ENCODE measurements around the gene ARHGEF19.
A peak's percentile ranks its signal among the peaks of the same experiment; 100 is the strongest.
"Not testable (repeated sequence)": the region's sequence is repeated elsewhere in the genome, so short reads cannot be mapped to it uniquely, and the experiment has no call there.

Gene ARHGEF19

DNA sequence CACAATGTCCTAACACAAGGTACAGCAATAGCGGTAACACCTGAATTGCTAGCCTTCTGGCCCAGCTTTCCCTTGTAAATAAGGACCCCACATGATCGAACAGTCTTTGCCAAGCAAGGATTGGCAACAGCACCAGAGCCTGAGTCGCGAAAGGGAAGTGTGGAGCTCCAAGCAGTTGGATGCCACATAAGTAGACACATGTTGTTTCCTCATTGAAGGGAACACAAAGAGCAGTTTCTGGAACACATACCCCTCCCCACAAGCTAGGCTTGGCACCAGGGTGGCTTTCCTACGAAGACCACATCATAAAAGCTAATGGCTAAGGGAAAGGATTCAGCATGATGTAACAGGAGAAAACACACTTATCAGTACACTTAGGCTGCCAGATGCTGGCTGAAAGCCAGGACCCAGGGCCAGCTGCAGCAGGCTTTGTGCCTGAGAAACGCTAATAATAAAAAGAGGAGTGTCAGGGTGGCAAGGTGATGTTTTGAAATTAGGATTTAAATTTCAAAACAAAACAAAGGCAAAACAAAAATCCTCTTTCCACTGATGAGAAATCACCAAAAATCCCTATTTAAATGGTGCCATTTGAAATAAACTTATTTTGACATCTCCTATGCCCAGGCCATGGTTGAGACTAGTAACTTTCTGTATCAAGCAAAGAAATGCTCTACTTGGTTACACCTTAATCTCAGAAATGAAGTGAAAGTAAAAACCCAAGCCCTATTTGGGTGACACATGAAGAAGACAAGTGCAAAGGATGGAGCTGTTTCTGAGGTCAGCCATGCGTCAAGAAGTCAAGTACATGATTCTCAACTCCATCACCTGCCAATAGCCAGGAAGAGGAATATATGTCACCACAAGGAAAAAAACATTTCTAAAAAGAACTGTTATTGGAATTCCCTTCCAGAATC, 36.4 kb upstream of the ARHGEF19 start:
- TF ChIP-seq POLR2A (IDR thresholded peaks at IDR 0.05; ENCODE audit: low read depth, low read length), result no peak
- DNase-seq (ENCODE audit: insufficient read length, low spot score) (no peak), FAIRE-seq (peak; percentile 57)

GRCh38 chr1:16248007-16248436, 35.6 kb upstream of the ARHGEF19 start:
- DNase-seq (ENCODE audit: insufficient read length, low spot score) (no peak), FAIRE-seq (no peak)
- no peak for TF ChIP-seq POLR2A (IDR thresholded peaks at IDR 0.05; ENCODE audit: low read depth, low read length)

DNA sequence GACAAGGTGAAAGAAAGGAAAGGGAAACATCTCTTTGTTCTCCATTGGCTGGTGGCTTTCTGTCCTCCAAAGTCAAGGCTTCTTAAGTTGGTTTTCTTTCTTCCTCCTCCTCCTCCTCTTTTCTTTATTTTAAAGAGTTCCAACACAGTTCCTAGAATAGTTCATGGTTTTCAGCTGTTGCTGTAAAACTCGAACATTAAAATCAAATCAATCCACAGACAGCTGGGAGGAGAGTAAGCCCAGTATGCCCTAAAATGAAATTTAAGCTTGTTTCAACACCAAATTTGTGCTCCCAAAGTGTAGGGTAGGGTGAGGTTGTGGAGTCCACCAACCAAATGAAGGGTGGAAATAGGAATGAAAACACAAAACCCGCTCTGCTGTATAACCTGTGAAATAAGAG, 35.0 kb upstream of the ARHGEF19 start:
- FAIRE-seq (no peak), DNase-seq (ENCODE audit: insufficient read length, low spot score) (no peak)
- no peak for TF ChIP-seq POLR2A (IDR thresholded peaks at IDR 0.05; ENCODE audit: low read depth, low read length)

DNA sequence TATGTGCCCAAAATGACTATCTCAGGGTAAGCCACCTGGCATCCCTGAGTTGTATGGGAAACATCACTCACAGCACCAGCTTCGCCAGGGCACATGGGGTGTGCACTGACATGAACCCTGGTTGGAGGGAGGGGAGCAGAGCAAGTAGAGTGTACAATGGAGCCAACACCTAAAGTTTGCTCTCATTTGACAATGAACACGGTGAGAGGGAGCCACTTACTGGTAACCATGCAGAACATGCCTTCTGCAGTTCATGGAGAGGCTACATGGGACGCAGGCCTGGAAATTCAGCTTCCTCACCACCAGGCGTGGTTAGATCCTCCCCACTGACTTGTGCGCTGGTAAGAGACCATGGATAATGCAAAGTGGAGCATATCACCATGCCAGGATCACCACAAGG, 34.5 kb upstream of the ARHGEF19 start:
- DNase-seq (ENCODE audit: insufficient read length, low spot score) (no peak), FAIRE-seq (no peak)
- no peak for TF ChIP-seq POLR2A (IDR thresholded peaks at IDR 0.05; ENCODE audit: low read depth, low read length)

- FAIRE-seq; DNase-seq (ENCODE audit: insufficient read length, low spot score): not testable (repeated sequence)
These were observed 33.8 kb upstream of the ARHGEF19 start for GRCh38 chr1:16246239-16246638.

- DNase-seq (ENCODE audit: insufficient read length, low spot score) (no peak), FAIRE-seq (no peak)
- no peak for TF ChIP-seq POLR2A (IDR thresholded peaks at IDR 0.05; ENCODE audit: low read depth, low read length)
These were observed 33.2 kb upstream of the ARHGEF19 start for GRCh38 chr1:16245476-16246196.

DNA sequence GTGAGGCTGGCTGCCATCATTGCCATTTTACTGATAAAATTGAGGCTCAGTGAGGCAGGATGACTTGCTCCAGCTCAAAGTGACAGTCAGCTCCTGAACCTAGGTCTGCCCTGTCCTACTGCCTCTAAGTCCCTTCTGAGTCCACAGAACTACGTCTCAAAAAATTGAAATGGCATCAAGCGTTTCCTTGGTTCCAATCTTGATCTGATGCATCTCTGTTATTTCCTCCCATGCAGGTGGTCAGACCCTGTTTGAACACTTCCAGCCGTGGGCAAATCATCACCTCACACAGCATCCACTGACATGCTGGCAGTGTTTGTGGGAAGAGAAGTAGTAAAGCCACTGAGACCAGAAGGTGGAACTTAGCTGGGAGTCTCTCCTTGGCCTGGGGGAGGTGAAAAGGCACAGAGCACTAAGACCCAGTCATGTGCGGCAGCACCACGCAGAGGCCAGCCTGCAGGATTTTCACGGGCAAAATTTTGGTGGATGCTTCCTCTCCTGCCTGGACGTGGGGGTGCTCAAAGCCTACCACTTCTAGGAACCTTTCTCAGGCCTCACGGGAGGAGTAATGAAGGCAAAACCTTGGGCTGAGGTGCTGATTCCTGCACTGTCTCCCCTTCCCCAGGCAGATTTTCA, 32.3 kb upstream of the ARHGEF19 start:
- TF ChIP-seq POLR2A (IDR thresholded peaks at IDR 0.05; ENCODE audit: low read depth, low read length), result no peak
- FAIRE-seq, result no peak
- no peak for DNase-seq (ENCODE audit: insufficient read length, low spot score)

DNA sequence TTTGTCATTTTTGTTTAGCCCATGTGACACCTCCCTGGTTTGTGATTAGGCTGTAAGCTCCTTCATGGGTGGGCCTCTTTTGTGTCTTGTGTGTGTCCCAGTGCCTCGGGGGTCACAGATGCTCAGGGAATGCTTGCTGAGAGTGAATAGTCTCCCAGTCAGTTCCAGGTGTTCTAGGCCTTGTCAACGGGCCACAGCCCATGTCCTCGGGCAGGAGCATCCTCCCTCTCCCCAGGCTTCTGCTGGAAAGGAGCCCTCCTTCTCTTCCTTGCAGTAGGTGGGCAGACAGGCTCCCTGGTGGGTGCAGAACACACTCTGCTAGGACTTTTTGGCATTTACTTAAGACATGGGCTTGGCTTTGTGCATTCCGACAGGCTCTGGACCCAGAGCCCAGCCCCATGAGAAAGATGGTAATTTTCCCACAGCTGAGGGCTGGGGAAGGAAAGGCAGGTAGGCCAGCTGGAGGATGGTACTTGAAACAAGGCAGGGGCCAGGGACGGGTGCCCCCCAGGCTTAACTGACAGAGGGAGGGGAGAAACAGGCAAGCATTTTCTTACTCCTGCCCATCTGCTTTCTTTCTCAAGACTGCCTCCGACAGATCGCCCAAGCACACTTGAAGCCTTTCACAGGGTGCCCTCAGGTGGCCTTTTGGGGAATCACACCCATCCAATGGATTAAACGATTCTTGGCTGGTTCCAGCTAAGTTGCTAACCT, 31.6 kb upstream of the ARHGEF19 start:
- no peak for TF ChIP-seq POLR2A (IDR thresholded peaks at IDR 0.05; ENCODE audit: low read depth, low read length)
- DNase-seq (ENCODE audit: insufficient read length, low spot score) (peak; percentile 60), FAIRE-seq (no peak)

DNA sequence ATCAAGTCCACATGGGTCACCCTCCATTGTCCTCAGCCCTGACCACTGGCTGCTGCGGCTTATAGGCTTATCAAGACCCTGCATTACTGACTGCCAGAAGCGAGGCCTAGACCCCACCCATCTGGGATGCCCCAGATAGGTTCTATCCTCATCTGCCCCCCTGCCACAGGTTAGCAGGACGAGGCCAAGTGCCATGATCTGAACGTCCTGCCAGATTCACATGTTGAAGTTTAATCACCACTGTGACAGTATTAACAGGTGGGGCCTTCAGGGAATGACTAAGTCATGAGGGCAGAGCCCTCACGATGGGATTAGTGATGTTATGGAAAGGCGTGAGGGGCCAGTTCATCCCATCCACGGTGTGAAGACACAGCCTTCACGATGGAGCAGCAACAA, 30.8 kb upstream of the ARHGEF19 start:
- no peak for TF ChIP-seq POLR2A (IDR thresholded peaks at IDR 0.05; ENCODE audit: low read depth, low read length)
- DNase-seq (ENCODE audit: insufficient read length, low spot score) (no peak), FAIRE-seq (no peak)

DNA sequence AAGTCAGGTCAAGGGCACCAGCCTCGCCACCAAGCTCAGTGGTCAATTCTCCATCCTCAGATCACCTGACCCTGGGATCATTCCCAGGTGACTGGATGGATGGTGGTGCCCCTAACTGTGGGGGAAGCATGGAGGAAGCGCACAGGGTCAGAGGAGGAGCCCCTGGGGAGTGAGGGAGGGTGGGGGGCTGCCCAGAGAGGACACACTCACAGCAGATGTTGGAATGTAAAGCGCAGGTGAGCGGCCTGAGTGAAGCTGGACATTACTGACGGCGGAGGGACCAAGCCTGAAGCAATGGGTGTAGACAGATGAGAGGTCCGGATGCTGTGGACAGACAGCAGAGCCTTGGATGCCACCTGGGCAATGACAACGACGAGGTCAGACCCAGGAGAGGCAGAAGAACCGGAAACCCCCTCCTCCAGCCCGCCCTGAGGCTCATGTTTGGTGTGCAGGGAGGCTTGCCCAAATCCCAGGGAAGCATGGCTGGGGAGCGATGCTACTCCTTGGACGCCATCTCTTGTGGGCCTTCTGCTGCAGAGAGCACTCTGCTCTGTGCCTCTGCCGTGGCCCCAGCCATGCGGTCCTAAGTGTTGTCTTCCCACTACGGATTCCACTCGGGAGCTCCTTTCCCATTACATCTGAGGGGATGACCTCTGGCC, 30.2 kb upstream of the ARHGEF19 start:
- no peak for DNase-seq (ENCODE audit: insufficient read length, low spot score)
- no peak for TF ChIP-seq POLR2A (IDR thresholded peaks at IDR 0.05; ENCODE audit: low read depth, low read length)
- FAIRE-seq, result no peak

DNA sequence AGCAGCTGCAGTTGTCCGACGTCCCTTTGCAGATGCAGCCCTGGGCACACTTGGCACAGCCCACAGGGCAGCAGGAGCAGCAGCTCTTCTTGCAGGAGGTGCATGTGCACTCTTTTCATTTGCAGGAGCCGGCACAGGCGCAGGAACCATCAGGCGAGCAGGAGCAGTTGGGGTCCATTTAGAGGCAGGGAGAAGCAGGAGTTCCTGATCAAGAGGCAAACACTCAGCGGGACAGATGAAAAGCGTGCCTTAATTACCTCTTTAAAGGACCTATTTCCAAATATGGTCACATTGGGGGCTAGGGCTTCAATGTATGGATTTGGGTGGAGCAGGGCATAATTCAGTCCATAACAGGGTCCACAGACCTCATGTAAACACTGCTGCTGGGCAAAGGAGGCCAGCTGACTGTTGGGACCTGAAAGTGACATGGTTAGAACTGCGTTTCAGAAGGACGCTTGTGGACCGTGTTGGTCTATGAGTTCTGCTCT, 28.8 kb upstream of the ARHGEF19 start:
- no peak for DNase-seq (ENCODE audit: insufficient read length, low spot score)
- FAIRE-seq, result no peak

GRCh38 chr1:16239972-16240491, 27.6 kb upstream of the ARHGEF19 start:
- no peak for FAIRE-seq
- TF ChIP-seq POLR2A (IDR thresholded peaks at IDR 0.05; ENCODE audit: low read depth, low read length), result no peak

More for the DNA sequence above, 28.8 kb upstream of the ARHGEF19 start:
- TF ChIP-seq POLR2A (IDR thresholded peaks at IDR 0.05; ENCODE audit: low read depth, low read length), result no peak

DNA sequence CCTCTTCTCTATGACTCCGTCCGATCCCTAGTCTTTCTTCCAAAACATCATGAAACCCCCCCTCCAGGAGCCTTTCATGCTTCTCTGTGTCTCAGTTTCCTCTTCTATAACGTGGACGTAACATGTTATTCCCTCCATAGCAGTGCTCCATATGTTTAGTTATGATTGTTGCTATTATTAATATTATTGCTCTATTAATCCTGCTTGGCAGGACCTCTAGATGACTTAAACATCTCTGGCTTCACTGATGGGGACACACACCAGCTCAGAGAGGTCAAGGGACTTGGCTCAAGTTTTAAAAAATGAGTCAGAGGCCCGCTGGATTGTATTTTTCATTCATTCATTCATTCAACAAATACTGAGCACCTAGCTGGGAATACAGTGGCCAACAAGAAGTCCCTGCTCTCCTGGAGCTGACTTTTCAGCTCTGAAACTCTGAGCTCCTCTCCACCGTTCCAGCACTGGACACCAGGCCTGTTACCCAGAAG, 24.9 kb upstream of the ARHGEF19 start:
- TF ChIP-seq POLR2A (IDR thresholded peaks at IDR 0.05; ENCODE audit: low read depth, low read length), result no peak
- FAIRE-seq (no peak), DNase-seq (ENCODE audit: insufficient read length, low spot score) (no peak)

More at GRCh38 chr1:16239972-16240491, 27.6 kb upstream of the ARHGEF19 start:
- DNase-seq (ENCODE audit: insufficient read length, low spot score), result no peak

Data from H54 (cell line).